HG02759 (cell line): ENCODE measurements around the gene TEX54.
"Not testable (repeated sequence)": the region's sequence is repeated elsewhere in the genome, so short reads cannot be mapped to it uniquely, and the experiment has no call there.

Source experiments
- ATAC-seq: cut with Tn5 transposase; IDR thresholded peaks from one replicate; pipeline ENCODE4 v1.9.1; 2021; ENCODE audit warnings: mild to moderate bottlenecking, moderate library complexity; ENCODE audit not compliant: unreplicated experiment

The TEX54 gene

DNA sequence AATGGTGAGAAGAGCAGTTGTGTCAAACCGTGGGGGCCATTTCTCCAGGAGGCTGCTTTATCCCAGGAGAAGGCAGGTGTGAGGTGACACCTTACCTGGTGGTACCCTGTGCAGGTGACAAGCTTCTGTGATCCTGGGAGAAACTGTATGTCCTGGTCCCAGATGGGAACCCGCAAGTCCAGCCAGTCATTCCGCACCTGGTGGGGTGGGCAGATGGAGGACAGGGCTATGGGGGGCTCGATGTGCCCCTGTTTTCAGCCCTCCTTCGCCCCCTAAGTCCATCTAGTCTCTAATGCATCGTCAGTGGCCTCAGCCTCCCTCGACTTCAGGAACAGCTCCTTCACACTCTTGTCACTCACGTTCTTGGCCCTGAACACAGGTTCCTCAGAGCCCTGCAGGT is 2.7 kb upstream of the TEX54 start:
- ATAC-seq = no peak

DNA sequence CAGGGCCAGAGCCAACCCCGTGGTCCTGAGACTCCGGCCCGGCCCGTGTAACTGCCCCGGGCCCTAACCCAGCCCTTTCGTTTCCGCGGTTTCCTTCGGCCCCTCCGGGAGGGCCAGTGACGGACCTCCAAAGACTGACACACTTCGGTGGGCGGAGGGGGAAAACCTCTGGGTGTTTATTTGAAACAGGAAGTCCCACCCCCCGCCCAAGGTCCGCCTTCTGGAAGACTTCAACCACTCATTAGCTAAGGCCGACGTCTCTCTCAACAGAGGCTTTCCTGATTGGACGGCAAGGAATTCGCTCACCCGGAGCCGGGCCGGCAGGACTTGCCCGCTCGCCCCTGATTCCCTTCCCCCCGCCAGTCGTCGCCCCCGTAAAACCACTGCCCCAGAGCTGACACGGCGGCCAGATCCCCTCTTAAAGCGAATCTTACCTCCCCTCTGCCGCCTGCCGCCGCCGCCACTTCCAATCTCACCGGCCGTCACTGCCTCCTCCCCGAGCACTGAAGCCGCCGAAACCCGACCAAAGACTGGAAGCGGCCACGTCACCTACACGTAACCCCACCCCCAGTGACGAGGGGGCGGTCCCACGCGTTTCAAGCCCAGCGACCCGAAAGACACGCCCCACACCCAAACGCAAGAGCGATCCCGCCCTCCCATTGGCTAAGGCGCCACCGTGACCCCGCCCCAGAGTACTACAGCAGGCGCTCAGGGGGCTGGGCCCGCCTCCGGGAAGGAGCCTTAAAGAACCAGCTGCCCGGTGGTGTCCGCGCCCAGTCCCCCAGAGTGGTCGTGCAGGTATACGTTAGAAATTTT is 913 bp downstream of the TEX54 start, which contains the start of gene STX5:
Gene STX5, minus strand, starts transcription at position 532 of the 816 bp plus-strand sequence. CDS start 808 bp downstream, outside the sequence.
- ATAC-seq = peak; percentile 87

DNA sequence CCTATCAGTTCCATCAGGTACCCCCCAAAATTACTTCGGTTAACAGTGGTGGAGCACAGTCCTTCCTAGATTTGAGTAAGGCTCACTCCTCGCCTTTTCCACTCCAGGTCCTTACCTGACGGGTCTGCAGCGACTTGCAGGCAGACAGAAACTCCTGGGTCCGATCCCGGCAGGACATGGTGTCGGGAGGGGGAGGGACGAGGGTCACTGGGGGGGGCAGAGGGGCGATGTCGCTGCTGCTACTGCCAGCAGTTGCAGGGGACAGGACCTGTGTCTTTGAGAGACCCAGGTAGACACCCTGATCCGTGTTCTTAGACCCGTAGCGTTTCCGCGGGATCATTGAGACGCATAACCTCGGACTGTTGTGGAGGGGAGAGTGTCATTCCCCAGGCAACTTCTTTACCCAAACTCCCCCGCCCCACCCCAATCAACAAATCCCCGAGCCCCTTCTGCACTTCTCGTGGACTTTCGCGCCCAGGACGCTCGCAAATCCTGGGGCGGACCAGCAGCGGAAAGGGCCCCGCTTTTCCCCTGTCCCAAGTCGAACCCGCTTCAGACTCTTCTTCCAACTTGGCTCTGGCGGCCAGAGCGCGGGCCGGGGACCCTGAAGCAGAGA is 1.6 kb downstream of the TEX54 start:
- ATAC-seq = peak; percentile 15

- ATAC-seq = not testable (repeated sequence)
Measured at GRCh38 chr11:62828130-62828529, 4.5 kb downstream of the TEX54 start.

DNA sequence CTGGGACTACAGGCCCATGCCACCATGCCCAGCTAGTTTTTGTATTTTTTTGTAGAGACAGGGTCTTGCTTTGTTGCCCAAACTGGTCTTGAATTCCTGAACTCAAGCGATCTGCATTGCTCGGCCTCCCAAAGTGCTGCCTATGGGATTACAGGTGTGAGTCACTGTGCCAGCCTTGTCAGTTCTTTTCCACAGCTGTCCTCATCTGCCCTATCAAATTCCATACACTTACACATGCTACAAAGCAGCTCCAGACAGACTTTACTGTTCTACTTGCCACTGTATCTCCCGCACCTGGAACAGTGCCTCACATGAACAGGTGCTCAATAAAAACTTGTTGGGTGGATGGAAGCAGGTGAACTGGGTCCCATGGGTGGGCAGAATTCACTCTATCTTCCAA is 9.0 kb downstream of the TEX54 start:
- no peak for ATAC-seq

DNA sequence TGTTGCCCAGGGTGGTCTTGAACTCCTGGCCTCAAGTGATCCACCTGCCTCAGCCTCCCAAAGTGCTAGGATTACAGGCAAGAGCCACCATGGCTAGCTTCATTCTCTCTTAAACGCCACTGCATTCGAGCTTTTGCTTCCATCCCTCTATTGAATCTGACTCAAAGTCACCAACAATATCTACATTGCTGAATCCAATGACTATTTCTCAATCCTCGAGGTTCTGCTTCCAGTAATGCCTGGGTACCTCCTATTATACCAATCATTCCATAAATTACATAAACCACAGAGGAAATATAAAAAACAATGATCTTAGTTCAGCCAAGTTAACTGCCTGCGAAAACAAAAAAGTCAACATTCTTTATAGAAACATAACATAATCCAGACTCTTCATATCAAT is 15.5 kb downstream of the TEX54 start:
- ATAC-seq = no peak

- no peak for ATAC-seq
Measured at GRCh38 chr11:62816557-62816956, 16.1 kb downstream of the TEX54 start.

- no peak for ATAC-seq
Measured at GRCh38 chr11:62811659-62812058, 21.0 kb downstream of the TEX54 start.

DNA sequence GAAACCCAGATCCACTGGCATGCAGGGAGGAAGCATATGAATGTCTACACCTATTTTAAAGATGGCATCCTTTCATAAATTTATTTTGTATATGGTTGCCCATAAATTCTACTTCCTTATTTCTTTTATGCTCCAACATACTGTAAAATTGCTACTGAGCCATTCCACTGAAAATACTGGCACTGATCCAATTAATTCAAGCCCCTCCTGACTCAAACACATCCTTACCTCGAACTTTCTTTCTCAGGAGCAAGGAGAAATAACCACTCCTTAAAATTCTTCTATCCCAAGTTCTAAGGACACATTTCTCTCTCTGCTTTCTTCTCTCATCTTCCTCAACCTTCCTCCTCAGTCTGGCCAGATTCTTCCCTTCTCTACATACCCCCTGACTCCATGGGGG is 21.9 kb downstream of the TEX54 start:
- no peak for ATAC-seq

DNA sequence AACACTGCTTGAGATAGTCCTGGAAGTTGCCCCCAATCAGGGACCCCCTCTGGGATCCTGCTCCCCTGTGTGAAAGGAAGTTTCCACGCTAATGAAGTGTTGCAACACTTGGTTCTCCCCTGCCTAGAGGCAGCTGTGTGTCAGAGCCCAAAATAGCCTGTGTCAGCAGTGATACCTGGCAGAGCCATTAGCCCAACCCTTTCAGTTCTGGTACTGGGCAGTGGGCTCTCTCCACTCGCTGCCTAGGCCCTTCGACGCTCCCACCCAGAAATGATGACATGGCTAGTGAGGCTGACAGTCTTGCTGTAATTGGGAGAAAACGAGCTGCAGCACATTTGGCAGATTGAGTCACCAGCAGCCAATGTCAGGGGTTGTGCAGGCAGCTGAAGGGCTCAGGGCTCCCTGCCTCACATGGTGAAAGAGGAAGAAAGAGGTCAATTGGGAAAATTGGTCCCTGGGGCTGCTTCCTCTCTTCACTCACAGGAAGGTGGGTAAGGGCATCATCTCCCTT is 26.0 kb downstream of the TEX54 start:
- ATAC-seq = no peak

- ATAC-seq = no peak
Measured at GRCh38 chr11:62805961-62806441, 26.6 kb downstream of the TEX54 start.

- peak; percentile 90 for ATAC-seq
Measured at GRCh38 chr11:62805076-62805892, 27.4 kb downstream of the TEX54 start, which contains the start of gene NXF1. TSS of gene NXF1 (minus strand) at chr11:62805440. CDS start at chr11:62805356, 84 bp downstream.

- ATAC-seq = no peak
Measured at GRCh38 chr11:62804310-62805075, 28.1 kb downstream of the TEX54 start.

- no peak for ATAC-seq
Measured at GRCh38 chr11:62801071-62801470, 31.6 kb downstream of the TEX54 start.

DNA sequence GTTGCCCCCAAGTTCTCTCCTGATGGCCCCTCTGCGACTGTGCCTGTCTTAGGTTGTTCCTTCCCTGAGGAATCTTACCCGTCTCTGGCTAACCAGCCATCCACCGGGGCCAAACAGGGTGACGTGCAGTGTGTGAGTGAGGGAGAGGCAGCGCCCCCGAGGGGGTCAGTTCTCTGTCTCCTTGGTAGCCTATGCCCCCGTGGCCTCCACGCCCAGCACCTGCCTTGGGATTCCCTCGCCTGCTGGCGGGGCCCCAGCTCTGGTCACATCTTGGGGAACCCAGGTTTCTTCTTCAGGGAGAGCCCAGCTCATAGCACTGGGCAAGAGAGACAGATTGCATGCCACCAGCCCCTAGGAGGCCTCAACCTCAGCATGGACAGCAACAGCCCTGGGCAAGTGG is 33.2 kb downstream of the TEX54 start:
- ATAC-seq = no peak

DNA sequence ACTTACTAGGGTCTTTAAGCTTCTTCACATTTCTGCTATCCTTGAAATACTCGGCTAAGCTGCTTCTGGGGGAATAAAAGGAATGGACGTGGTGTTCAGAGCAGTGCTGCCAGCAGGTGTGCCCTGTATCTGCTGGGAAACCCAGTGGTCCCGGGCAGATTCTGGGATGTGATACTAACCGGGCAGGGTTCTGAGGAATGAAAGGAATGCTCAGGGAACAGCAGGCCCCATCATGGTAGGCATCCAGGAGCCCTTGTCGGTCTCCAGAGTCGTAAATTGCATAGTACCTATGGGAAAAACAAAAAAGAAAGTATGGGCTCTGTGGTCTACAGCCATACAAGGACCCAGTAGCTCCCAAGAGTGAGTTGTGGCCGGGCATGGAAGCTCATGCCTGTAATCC is 36.4 kb downstream of the TEX54 start:
- ATAC-seq = no peak

GRCh38 chr11:62794201-62794775 is 38.4 kb downstream of the TEX54 start:
- no peak for ATAC-seq

DNA sequence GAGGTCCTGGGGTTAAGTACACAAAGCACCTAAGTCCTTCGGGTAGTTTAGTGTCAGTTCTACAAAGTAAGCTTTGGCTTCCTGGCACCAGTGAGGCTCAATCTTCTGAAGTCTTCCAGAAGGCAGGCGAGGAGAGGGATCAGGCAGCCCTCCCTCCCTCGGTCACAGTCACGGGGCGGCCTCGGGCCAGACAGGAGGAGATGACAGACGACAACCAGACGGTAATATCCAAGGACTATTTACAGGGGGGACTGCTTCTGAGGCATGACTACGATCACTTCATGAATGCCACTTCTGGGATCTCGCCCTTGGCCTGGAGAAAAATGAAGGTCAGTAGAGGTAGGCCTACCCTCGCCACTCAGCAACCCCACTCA is 40.5 kb downstream of the TEX54 start:
- ATAC-seq = no peak

GRCh38 chr11:62791501-62792201 is 41.0 kb downstream of the TEX54 start, which contains the start of gene TMEM223:
TSS of gene TMEM223 (minus strand) at chr11:62792006. CDS start at chr11:62791994, 12 bp downstream.
- peak; percentile 76 for ATAC-seq
